Measurements from ENCODE around the gene CD93.

- TF ChIP-seq POLR2AphosphoS5 (IDR thresholded peaks at IDR 0.05) (no peak), CTCF (IDR thresholded peaks at IDR 0.05) (no peak), POLR2A (IDR thresholded peaks at IDR 0.05) (no peak)
These were observed 21.3 kb upstream of the CD93 start for GRCh38 chr20:23107466-23107865.
